ENCODE results near the gene DYRK1B. TPM values are rescaled to one million over a fixed set of nuclear protein-coding genes. Genes with fewer than 3 reads are reported as not detected.

Gene DYRK1B
- 17.4 to 23.0 TPM (median 20.2 TPM) in 5 replicates for total RNA-seq (2022; extraction: Qiagen RNA extraction)

GRCh38 chr19:39833464-39834286, at the start of gene DYRK1B:
DYRK1B (minus strand) TSS chr19:39834162; CDS start chr19:39831867, 2,295 bp downstream.

DNA sequence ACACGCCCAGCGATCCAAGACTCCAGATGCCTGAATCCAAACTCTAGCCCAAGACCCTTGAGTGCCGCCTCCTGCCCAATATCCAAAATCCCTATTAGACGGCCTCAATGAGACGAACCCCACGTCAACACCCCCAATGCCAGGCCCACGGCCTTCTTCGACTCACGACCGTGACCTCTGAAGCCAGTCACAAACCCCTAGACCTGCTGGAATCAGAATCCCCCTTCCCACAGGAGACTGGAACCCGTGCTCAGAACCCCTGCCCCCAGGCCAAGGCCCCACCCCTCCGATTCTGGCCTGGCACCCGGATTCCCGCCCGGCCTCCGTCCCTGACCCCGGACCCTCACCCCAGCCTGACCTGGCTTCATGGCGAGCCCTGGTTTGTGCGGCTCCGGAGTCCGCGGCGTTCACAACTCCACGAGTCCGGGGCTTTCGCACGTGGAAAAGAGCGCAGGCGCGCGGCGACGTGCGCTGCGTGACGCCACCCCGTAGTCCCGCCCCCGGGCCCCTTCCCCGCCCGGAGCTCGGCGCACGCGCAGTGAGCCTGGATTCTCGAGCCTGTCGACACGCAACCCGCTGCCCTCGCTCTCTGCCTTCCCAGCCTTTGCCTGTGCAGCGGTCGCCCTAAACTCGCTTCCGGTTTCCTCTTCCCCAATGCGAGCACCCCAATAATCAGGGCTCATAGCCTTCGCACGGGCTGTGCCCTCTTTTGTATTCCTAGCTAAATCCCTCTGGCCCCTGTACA, 12.1 kb upstream of the DYRK1B start, which contains the start of gene FBL:
Gene FBL (minus strand): TSS at position 447 of the 745 bp plus-strand sequence. CDS start 79 bp downstream, at position 368.

DNA sequence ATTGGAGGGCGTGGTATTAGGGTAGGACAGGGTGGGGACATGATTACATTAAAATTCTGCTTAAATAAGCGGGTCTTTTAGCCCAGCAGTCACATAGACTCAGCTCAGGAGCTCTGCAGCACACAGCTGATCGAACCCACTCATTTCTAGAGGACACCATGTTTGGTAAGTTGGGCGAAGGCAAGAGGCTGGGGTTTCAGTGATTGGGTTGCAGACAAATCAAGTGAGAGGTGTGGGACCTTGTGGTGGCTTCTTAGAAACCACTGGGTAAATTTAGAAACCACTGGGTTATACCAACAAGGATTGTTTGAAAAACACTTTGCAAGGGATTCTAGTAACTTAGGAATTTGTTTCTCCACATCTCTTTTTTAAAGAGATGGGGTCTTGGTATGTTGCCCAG, 55.2 kb downstream of the DYRK1B start, which contains the start of gene LEUTX:
Gene LEUTX (plus strand): TSS at position 92 of the 400 bp plus-strand sequence. CDS start 67 bp downstream, at position 159.

Other genes starting within 250 kb of the DYRK1B start
- gene LGALS13, start 231.6 kb downstream of the DYRK1B start, total RNA-seq (2022; extraction: Qiagen RNA extraction): not detected in 5 replicates
- gene LGALS16, start 178.2 kb downstream of the DYRK1B start, total RNA-seq (2022; extraction: Qiagen RNA extraction): not detected in 5 replicates
- not detected in 5 replicates for gene LGALS14, start 129.7 kb downstream of the DYRK1B start, total RNA-seq (2022; extraction: Qiagen RNA extraction)
- not detected in 5 replicates for gene CLC, start 96.1 kb downstream of the DYRK1B start, total RNA-seq (2022; extraction: Qiagen RNA extraction)
- gene LEUTX, start 55.3 kb downstream of the DYRK1B start, total RNA-seq (2022; extraction: Qiagen RNA extraction): not detected in 5 replicates
- 649 to 753 TPM (median 689 TPM) in 5 replicates for gene FBL, start 12.2 kb upstream of the DYRK1B start, total RNA-seq (2022; extraction: Qiagen RNA extraction)
- gene FCGBP, start 100.5 kb upstream of the DYRK1B start, total RNA-seq (2022; extraction: Qiagen RNA extraction): 0.21 to 1.2 TPM (median 0.82 TPM) in 5 replicates
- 271 to 296 TPM (median 278 TPM) in 5 replicates for gene PSMC4, start 137.0 kb upstream of the DYRK1B start, total RNA-seq (2022; extraction: Qiagen RNA extraction)
- gene ZNF546, start 162.9 kb upstream of the DYRK1B start, total RNA-seq (2022; extraction: Qiagen RNA extraction): 1.8 to 2.5 TPM (median 2.2 TPM) in 5 replicates
- gene ZNF780B, start 222.1 kb upstream of the DYRK1B start, total RNA-seq (2022; extraction: Qiagen RNA extraction): 5.2 to 7.9 TPM (median 7.3 TPM) in 5 replicates

Measured in A549 treated with dexamethasone at 1 μM for 4 hours (cell line).